ENCODE measurements around the gene DHPS. TPM values are rescaled to one million over a fixed set of nuclear protein-coding genes. Genes with fewer than 3 reads are reported as not detected.
A peak's percentile ranks its signal among the peaks of the same experiment; 100 is the strongest.

Gene DHPS
- total RNA-seq, 2 experiments from 2014 or later: 148 to 149 TPM

- Mint-ChIP-seq H3K9me3 (no peaks in the 10 kb centered on the region), H3K27ac (peak within 1 kb of the TSS; percentile 82), H3K4me3 (peak within 1 kb of the TSS; percentile 92), H3K4me1 (peaks cover 33% of the 10 kb centered on the region), H3K36me3 (peaks cover 6% of the 10 kb centered on the region), H3K27me3 (no peaks in the 10 kb centered on the region)
- ATAC-seq (ENCODE audit: low read depth) (peak; percentile 65), DNase-seq (peak; percentile 86)
- POLR2A ChIA-PET: interaction anchor here (1.0 to 1.6 kb wide), 5 partner anchors 27 to 102 kb away, joined by 3 to 6 read pairs (median 4); partner anchors contain the start of genes TNPO2 and ZNF490
Measured at GRCh38 chr19:12666265-12667048, 15.2 kb downstream of the DHPS start, which contains the start of the genes MAN2B1 and WDR83. Gene MAN2B1 (minus strand): TSS chr19:12666742. CDS start chr19:12666701, 41 bp downstream. Gene WDR83 (plus strand): TSS chr19:12666807. CDS start chr19:12669791, 2,984 bp downstream.

DNA sequence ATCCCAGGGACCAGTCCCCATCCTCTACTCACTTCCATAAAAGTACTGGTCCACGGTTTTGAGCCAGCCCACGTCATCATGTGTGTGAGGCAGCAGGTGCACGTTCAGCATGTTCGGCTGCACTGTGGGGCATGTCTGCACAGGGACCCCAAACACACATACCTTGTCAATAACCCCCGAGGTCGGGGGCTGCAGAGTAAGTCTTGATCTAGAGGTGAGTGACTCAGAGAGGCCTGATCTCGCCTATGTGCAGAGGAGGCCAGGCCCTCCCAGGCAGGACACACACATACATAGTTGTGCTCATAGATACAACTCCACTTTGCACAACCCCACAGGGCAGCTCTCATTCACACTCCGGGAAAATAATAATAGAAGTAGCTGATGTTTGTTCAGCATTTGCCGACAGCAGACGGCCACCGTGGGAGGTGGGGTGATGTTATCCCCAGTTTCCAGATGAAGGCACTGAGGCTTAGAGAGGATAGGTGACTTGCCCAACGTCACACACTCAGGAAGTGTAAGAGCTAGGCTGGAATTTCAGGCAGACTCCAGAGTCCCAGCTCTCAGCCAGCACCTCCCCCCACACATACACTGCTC, 15.9 kb downstream of the DHPS start:
- peaks cover 33% of the 10 kb centered on the region for H3K4me1 Mint-ChIP-seq
- DNase-seq (peak; percentile 52), ATAC-seq (ENCODE audit: low read depth) (peak; percentile 12)
- H3K4me3 Mint-ChIP-seq: peak overlapping the region; percentile 92
- POLR2A ChIA-PET: interaction anchor here (0.5 to 1.6 kb wide), 7 partner anchors 13 to 101 kb away, joined by 3 to 6 read pairs (median 4); partner anchors contain the start of genes TNPO2 and ZNF490
- no peaks in the 10 kb centered on the region for H3K9me3 Mint-ChIP-seq
- peaks cover 6% of the 10 kb centered on the region for H3K36me3 Mint-ChIP-seq
- H3K27ac Mint-ChIP-seq: peak overlapping the region; percentile 82
- no peaks in the 10 kb centered on the region for H3K27me3 Mint-ChIP-seq

GRCh38 chr19:12665281-12665573, 16.5 kb downstream of the DHPS start:
- Mint-ChIP-seq H3K4me3 (peak overlapping the region; percentile 92), H3K27ac (peak overlapping the region; percentile 82), H3K4me1 (peaks cover 30% of the 10 kb centered on the region), H3K9me3 (no peaks in the 10 kb centered on the region), H3K36me3 (peaks cover 6% of the 10 kb centered on the region), H3K27me3 (no peaks in the 10 kb centered on the region)
- POLR2A ChIA-PET: interaction anchor here (0.5 to 0.6 kb wide), 2 partner anchors 13 to 42 kb away, joined by 3 to 6 read pairs; no protein-coding TSS in a partner anchor
- DNase-seq (peak; percentile 57), ATAC-seq (ENCODE audit: low read depth) (peak; percentile 46)

GRCh38 chr19:12664406-12665280, 17.0 kb downstream of the DHPS start:
- Mint-ChIP-seq H3K4me1 (peaks cover 30% of the 10 kb centered on the region), H3K27ac (peak overlapping the region; percentile 82), H3K36me3 (peaks cover 9% of the 10 kb centered on the region), H3K4me3 (peak overlapping the region; percentile 92), H3K9me3 (no peaks in the 10 kb centered on the region), H3K27me3 (no peaks in the 10 kb centered on the region)
- DNase-seq (no peak), ATAC-seq (ENCODE audit: low read depth) (no peak)
- POLR2A ChIA-PET: interaction anchor here (0.5 to 0.9 kb wide), 3 partner anchors 14 to 42 kb away, joined by 3 to 6 read pairs (median 3); no protein-coding TSS in a partner anchor

GRCh38 chr19:12660980-12661379, 20.7 kb downstream of the DHPS start:
- POLR2A ChIA-PET: no interaction called here
- H3K27me3 Mint-ChIP-seq: no peaks in the 10 kb centered on the region
- no peak overlapping the region for H3K4me3 Mint-ChIP-seq
- ATAC-seq (ENCODE audit: low read depth) (no peak), DNase-seq (no peak)
- no peak overlapping the region for H3K27ac Mint-ChIP-seq
- H3K36me3 Mint-ChIP-seq: peaks cover 24% of the 10 kb centered on the region
- H3K4me1 Mint-ChIP-seq: peaks cover 11% of the 10 kb centered on the region
- H3K9me3 Mint-ChIP-seq: no peaks in the 10 kb centered on the region

DNA sequence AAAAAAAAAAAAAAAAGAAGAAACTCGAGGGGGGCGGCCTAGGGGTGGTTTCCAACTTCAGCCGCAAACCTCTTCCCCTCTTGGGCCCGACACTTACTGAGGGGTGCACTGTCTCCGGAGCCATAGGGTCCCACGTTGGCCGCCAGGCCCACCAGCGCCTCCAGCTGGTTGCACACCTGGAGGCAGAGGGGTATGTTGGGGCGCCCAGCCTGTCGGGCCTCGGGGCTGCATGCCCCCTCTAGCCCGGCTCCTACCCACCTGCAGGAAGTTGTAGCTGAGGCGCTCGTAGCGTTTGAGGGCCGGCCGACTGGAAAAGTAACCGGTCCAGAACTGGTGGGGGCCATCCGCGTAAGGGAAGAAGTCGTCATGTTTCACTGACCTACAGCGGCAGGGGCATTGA, 23.7 kb downstream of the DHPS start:
- Mint-ChIP-seq H3K4me1 (no peaks in the 10 kb centered on the region), H3K27me3 (no peaks in the 10 kb centered on the region), H3K4me3 (no peak overlapping the region), H3K36me3 (peaks cover 27% of the 10 kb centered on the region), H3K27ac (no peak overlapping the region), H3K9me3 (no peaks in the 10 kb centered on the region)
- POLR2A ChIA-PET: interaction anchor here (0.6 to 0.8 kb wide), 2 partner anchors 9 to 137 kb away, joined by 3 to 4 read pairs; no protein-coding TSS in a partner anchor
- DNase-seq: no peak
- ATAC-seq (ENCODE audit: low read depth): no peak

- Mint-ChIP-seq H3K27me3 (no peaks in the 10 kb centered on the region), H3K27ac (no peak overlapping the region), H3K4me3 (no peak overlapping the region), H3K9me3 (no peaks in the 10 kb centered on the region), H3K4me1 (no peaks in the 10 kb centered on the region), H3K36me3 (peaks cover 30% of the 10 kb centered on the region)
- no peak for DNase-seq
- POLR2A ChIA-PET: no interaction called here
- ATAC-seq (ENCODE audit: low read depth): peak; percentile 7
Measured at GRCh38 chr19:12656899-12657571, 24.6 kb downstream of the DHPS start.

DNA sequence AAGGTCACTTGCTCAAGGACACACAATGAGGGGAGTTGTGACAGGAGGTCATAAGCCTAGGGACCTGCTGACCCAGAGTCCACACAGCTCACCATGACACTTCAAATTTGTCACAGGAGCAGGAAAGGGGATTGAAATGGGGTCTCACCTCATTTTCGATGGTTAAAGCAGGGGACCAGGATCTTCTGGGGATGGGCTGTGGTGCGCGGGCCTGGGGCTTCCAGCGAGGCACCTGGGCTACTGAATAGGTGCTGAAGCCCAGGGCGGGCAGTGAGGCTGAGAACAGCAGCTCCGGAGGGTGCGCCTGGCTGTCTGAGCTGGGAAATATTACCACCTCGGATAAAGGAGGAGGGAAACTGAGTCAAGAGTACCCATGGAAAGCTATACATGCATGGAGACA, 26.1 kb downstream of the DHPS start:
- no peak overlapping the region for H3K27ac Mint-ChIP-seq
- no peaks in the 10 kb centered on the region for H3K27me3 Mint-ChIP-seq
- no peaks in the 10 kb centered on the region for H3K4me1 Mint-ChIP-seq
- POLR2A ChIA-PET: no interaction called here
- H3K9me3 Mint-ChIP-seq: no peaks in the 10 kb centered on the region
- H3K36me3 Mint-ChIP-seq: peaks cover 39% of the 10 kb centered on the region
- DNase-seq: no peak
- ATAC-seq (ENCODE audit: low read depth): no peak
- H3K4me3 Mint-ChIP-seq: no peak overlapping the region

GRCh38 chr19:12652219-12652618, 29.5 kb downstream of the DHPS start:
- Mint-ChIP-seq H3K27ac (no peak overlapping the region), H3K27me3 (no peaks in the 10 kb centered on the region), H3K4me3 (no peak overlapping the region), H3K4me1 (peaks cover 4% of the 10 kb centered on the region), H3K9me3 (no peaks in the 10 kb centered on the region), H3K36me3 (peaks cover 44% of the 10 kb centered on the region)
- ATAC-seq (ENCODE audit: low read depth): no peak
- POLR2A ChIA-PET: no interaction called here
- DNase-seq: no peak

GRCh38 chr19:12649941-12650340, 31.7 kb downstream of the DHPS start:
- ATAC-seq (ENCODE audit: low read depth) (no peak), DNase-seq (no peak)
- no peak overlapping the region for H3K27ac Mint-ChIP-seq
- H3K4me3 Mint-ChIP-seq: no peak overlapping the region
- H3K27me3 Mint-ChIP-seq: no peaks in the 10 kb centered on the region
- peaks cover 7% of the 10 kb centered on the region for H3K4me1 Mint-ChIP-seq
- H3K36me3 Mint-ChIP-seq: peaks cover 34% of the 10 kb centered on the region
- H3K9me3 Mint-ChIP-seq: no peaks in the 10 kb centered on the region
- POLR2A ChIA-PET: no interaction called here

- POLR2A ChIA-PET: no interaction called here
- H3K36me3 Mint-ChIP-seq: peaks cover 32% of the 10 kb centered on the region
- no peak for ATAC-seq (ENCODE audit: low read depth)
- H3K4me3 Mint-ChIP-seq: no peak overlapping the region
- peaks cover 7% of the 10 kb centered on the region for H3K4me1 Mint-ChIP-seq
- H3K9me3 Mint-ChIP-seq: no peaks in the 10 kb centered on the region
- DNase-seq: no peak
- no peaks in the 10 kb centered on the region for H3K27me3 Mint-ChIP-seq
- no peak overlapping the region for H3K27ac Mint-ChIP-seq
Measured at GRCh38 chr19:12648088-12648487, 33.6 kb downstream of the DHPS start.

DNA sequence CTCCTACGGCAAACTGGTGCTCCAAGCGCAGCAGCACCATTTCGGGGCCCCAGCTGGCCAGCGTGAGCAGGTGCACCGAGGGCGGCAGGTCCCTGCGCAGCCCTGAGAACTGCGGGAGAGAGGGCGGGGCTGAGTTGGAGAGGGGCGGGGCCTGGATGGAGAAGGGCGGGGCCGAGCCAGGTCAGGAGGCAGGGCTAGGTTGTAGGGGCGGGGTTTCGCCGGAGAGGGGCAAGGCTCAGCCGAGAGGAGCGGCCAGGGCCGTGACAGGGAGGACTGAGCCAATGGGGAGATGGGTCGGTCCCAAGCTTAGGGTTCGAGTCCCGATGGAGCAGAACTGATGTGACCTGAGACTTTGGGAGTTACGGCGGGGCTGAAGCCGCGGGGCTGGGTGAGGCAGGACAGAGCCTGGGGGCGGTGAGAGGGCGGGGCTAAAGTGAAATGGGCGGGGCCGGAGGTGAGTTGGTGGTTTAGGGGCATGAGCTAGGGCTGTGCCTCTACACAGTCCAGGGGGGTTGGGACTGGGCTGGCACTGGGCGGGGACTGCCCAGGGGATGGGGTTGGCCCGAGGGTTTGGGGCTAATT, 34.1 kb downstream of the DHPS start:
- H3K27me3 Mint-ChIP-seq: no peaks in the 10 kb centered on the region
- ATAC-seq (ENCODE audit: low read depth) (peak; percentile 34), DNase-seq (peak; percentile 50)
- no peak overlapping the region for H3K4me3 Mint-ChIP-seq
- peaks cover 7% of the 10 kb centered on the region for H3K4me1 Mint-ChIP-seq
- H3K9me3 Mint-ChIP-seq: no peaks in the 10 kb centered on the region
- POLR2A ChIA-PET: no interaction called here
- peaks cover 32% of the 10 kb centered on the region for H3K36me3 Mint-ChIP-seq
- H3K27ac Mint-ChIP-seq: no peak overlapping the region
